Measurements from ENCODE around the gene MIB2. TPM values are rescaled to one million over a fixed set of nuclear protein-coding genes. Genes with fewer than 3 reads are reported as not detected.

The MIB2 gene
- polyA plus RNA-seq, 1 donor from 2014 or later = 106 TPM

DNA sequence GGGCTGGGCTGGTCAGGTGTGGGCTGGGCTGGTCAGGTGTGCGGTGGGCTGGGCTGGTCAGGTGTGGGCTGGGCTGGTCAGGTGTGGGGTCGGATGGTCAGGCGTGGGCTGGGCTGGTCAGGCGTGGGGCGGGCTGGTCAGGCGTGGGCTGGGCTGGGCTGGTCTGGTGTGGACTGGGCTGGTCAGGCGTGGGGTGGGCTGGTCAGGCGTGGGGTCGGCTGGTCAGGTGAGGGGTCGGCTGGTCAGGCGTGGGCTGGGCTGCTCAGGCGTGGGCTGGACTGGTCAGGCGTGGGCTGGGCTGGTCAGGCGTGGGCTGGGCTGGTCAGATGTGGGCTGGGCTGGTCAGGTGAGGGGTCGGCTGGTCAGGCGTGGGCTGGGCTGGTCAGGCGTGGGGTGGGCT, 9.6 kb upstream of the MIB2 start:
- Histone ChIP-seq H2AFZ (ENCODE audit: low read depth, low read length) (no peak overlapping the region), H3K27ac (ENCODE audit: low read length) (no peak overlapping the region), H3K9ac (ENCODE audit: low read length) (no peak overlapping the region), H3K36me3 (ENCODE audit: insufficient read depth, low read length) (no peaks in the 10 kb centered on the region), H4K20me1 (ENCODE audit: insufficient read depth) (no peaks in the 10 kb centered on the region), H3K79me2 (replicated peaks; ENCODE audit: insufficient read depth, low read length) (no peaks in the 10 kb centered on the region), H3K9me3 (ENCODE audit: low read length) (no peaks in the 10 kb centered on the region), H3K4me3 (ENCODE audit: low read length) (no peak overlapping the region), H3K4me2 (ENCODE audit: low read length) (no peak overlapping the region), H3K27me3 (ENCODE audit: insufficient read depth, low read depth, low read length) (peaks cover 5% of the 10 kb centered on the region), H3K9me2 (ENCODE audit: insufficient read depth, low read length) (no peaks in the 10 kb centered on the region), H3F3A (ENCODE audit: insufficient read depth, low read length, poor library complexity, severe bottlenecking) (no peaks in the 10 kb centered on the region)
- TF ChIP-seq POLR2AphosphoS5 (IDR thresholded peaks at IDR 0.05) (no peak), TAF1 (IDR thresholded peaks at IDR 0.05; ENCODE audit: low read depth) (no peak), RAD21 (conservative IDR thresholded peaks at IDR 0.05) (no peak), SMC3 (conservative IDR thresholded peaks at IDR 0.05; ENCODE audit: poor library complexity) (no peak), EZH2 (IDR thresholded peaks at IDR 0.05; ENCODE audit: borderline replicate concordance, insufficient read depth, low read length, poor library complexity, severe bottlenecking) (no peak), MXI1 (conservative IDR thresholded peaks at IDR 0.05; ENCODE audit: poor library complexity, severe bottlenecking) (no peak), EP300 (conservative IDR thresholded peaks at IDR 0.05; ENCODE audit: poor library complexity, severe bottlenecking) (no peak)
- TF ChIP-seq, protein P1, sequence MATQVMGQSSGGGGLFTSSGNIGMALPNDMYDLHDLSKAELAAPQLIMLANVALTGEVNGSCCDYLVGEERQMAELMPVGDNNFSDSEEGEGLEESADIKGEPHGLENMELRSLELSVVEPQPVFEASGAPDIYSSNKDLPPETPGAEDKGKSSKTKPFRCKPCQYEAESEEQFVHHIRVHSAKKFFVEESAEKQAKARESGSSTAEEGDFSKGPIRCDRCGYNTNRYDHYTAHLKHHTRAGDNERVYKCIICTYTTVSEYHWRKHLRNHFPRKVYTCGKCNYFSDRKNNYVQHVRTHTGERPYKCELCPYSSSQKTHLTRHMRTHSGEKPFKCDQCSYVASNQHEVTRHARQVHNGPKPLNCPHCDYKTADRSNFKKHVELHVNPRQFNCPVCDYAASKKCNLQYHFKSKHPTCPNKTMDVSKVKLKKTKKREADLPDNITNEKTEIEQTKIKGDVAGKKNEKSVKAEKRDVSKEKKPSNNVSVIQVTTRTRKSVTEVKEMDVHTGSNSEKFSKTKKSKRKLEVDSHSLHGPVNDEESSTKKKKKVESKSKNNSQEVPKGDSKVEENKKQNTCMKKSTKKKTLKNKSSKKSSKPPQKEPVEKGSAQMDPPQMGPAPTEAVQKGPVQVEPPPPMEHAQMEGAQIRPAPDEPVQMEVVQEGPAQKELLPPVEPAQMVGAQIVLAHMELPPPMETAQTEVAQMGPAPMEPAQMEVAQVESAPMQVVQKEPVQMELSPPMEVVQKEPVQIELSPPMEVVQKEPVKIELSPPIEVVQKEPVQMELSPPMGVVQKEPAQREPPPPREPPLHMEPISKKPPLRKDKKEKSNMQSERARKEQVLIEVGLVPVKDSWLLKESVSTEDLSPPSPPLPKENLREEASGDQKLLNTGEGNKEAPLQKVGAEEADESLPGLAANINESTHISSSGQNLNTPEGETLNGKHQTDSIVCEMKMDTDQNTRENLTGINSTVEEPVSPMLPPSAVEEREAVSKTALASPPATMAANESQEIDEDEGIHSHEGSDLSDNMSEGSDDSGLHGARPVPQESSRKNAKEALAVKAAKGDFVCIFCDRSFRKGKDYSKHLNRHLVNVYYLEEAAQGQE (IDR thresholded peaks at IDR 0.05; ENCODE audit: borderline replicate concordance) = no peak
- TF ChIP-seq, protein P2, sequence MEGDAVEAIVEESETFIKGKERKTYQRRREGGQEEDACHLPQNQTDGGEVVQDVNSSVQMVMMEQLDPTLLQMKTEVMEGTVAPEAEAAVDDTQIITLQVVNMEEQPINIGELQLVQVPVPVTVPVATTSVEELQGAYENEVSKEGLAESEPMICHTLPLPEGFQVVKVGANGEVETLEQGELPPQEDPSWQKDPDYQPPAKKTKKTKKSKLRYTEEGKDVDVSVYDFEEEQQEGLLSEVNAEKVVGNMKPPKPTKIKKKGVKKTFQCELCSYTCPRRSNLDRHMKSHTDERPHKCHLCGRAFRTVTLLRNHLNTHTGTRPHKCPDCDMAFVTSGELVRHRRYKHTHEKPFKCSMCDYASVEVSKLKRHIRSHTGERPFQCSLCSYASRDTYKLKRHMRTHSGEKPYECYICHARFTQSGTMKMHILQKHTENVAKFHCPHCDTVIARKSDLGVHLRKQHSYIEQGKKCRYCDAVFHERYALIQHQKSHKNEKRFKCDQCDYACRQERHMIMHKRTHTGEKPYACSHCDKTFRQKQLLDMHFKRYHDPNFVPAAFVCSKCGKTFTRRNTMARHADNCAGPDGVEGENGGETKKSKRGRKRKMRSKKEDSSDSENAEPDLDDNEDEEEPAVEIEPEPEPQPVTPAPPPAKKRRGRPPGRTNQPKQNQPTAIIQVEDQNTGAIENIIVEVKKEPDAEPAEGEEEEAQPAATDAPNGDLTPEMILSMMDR (IDR thresholded peaks at IDR 0.05; ENCODE audit: poor library complexity, severe bottlenecking) = no peak

DNA sequence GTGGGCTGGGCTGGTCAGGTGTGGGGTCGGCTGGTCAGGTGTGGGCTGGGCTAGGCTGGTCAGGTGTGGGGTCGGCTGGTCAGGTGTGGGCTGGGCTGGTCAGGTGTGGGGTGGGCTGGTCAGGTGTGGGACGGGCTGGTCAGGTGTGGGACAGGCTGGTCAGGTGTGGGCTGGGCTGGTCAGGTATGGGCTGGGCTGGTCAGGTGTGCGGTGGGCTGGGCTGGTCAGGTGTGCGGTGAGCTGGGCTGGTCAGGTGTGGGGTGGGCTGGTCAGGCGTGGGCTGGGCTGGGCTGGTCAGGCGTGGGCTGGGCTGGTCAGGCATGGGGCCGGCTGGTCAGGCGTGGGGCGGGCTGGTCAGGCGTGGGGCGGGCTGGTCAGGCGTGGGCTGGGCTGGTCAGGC, 9.1 kb upstream of the MIB2 start:
- Histone ChIP-seq H3K4me2 (ENCODE audit: low read length) (no peak overlapping the region), H3K9me3 (ENCODE audit: low read length) (no peaks in the 10 kb centered on the region), H4K20me1 (ENCODE audit: insufficient read depth) (no peaks in the 10 kb centered on the region), H3K27me3 (ENCODE audit: insufficient read depth, low read depth, low read length) (no peaks in the 10 kb centered on the region), H3K36me3 (ENCODE audit: insufficient read depth, low read length) (no peaks in the 10 kb centered on the region), H3F3A (ENCODE audit: insufficient read depth, low read length, poor library complexity, severe bottlenecking) (no peaks in the 10 kb centered on the region), H3K9ac (ENCODE audit: low read length) (no peak overlapping the region), H3K79me2 (replicated peaks; ENCODE audit: insufficient read depth, low read length) (no peaks in the 10 kb centered on the region), H3K4me3 (ENCODE audit: low read length) (no peak overlapping the region), H3K9me2 (ENCODE audit: insufficient read depth, low read length) (no peaks in the 10 kb centered on the region), H2AFZ (ENCODE audit: low read depth, low read length) (no peak overlapping the region), H3K27ac (ENCODE audit: low read length) (no peak overlapping the region)
- TF ChIP-seq RAD21 (conservative IDR thresholded peaks at IDR 0.05) (no peak), SMC3 (conservative IDR thresholded peaks at IDR 0.05; ENCODE audit: poor library complexity) (no peak), EP300 (conservative IDR thresholded peaks at IDR 0.05; ENCODE audit: poor library complexity, severe bottlenecking) (no peak), EZH2 (IDR thresholded peaks at IDR 0.05; ENCODE audit: borderline replicate concordance, insufficient read depth, low read length, poor library complexity, severe bottlenecking) (no peak), MXI1 (conservative IDR thresholded peaks at IDR 0.05; ENCODE audit: poor library complexity, severe bottlenecking) (no peak), POLR2AphosphoS5 (IDR thresholded peaks at IDR 0.05) (no peak), TAF1 (IDR thresholded peaks at IDR 0.05; ENCODE audit: low read depth) (no peak)
- TF ChIP-seq, protein P1 (IDR thresholded peaks at IDR 0.05; ENCODE audit: borderline replicate concordance) = no peak
- TF ChIP-seq, protein P2 (IDR thresholded peaks at IDR 0.05; ENCODE audit: poor library complexity, severe bottlenecking) = no peak
